Measurements from ENCODE around the gene NRXN3.

GRCh38 chr14:79496701-79497100 lies 1326.5 kb downstream of the NRXN3 start:
- TF ChIP-seq CTCF (IDR thresholded peaks at IDR 0.05; ENCODE audit: insufficient read depth, low read depth, low read length) = no peak
- TF ChIP-seq EZH2 (IDR thresholded peaks at IDR 0.05; ENCODE audit: insufficient read depth, low read length) = no peak

Measured in astrocyte (in vitro differentiated cells and primary cell).